ENCODE measurements around the gene NPLOC4. TPM values are rescaled to one million over a fixed set of nuclear protein-coding genes. Genes with fewer than 3 reads are reported as not detected.

Gene NPLOC4
- total and polyA plus RNA-seq, 2 of the 8 experiments (the other 6 are each of a cell fraction or from before 2014, with no cell fraction given) = 70.7 to 92.7 TPM

- no peak within 1 kb of the TSS for H4K5ac ChIP-seq (ENCODE audit: insufficient read length, low read depth, low read length)
- CTCF ChIA-PET (ENCODE audit: partially characterized antibody) = interaction anchor here (0.7 to 2.1 kb wide), 4 partner anchors 9 to 19 kb away, joined by 3 to 7 read pairs (median 4); no protein-coding TSS in a partner anchor
- H3K4me1 ChIP-seq (replicated peaks in 1 of 4; ENCODE audit: control insufficient read depth in 3 of 4, insufficient read depth in 4 of 4, low read length in 3 of 4) = peaks cover 0 to 10% (median 7%) of the 10 kb centered on the region in 4 experiments; a peak in 6 of 7 replicates
- H3K23ac ChIP-seq (ENCODE audit: insufficient read length) = no peak within 1 kb of the TSS
- H3K4me2 ChIP-seq (ENCODE audit: insufficient read depth in 1 of 2, low read depth in 2 of 2, low read length in 2 of 2) = no peak within 1 kb of the TSS
- 0 out of 2 replicates have a peak within 1 kb of the TSS, but pooled peaks have one; percentile 39 for H2BK12ac ChIP-seq (ENCODE audit: low read depth, low read length)
- no peak within 1 kb of the TSS for H2BK120ac ChIP-seq (replicated peaks; ENCODE audit: low read depth, low read length)
- H3K27me3 ChIP-seq (replicated peaks in 1 of 4; ENCODE audit: control insufficient read depth in 3 of 4, extremely low read depth in 1 of 4, insufficient read depth in 3 of 4, low read length in 3 of 4) = no peaks in the 10 kb centered on the region
- no peaks in the 10 kb centered on the region for H3K79me2 ChIP-seq (ENCODE audit: control insufficient read depth in 1 of 2, insufficient read depth in 2 of 2, low read length in 2 of 2)
- H3K9ac ChIP-seq (replicated peaks in 1 of 4; ENCODE audit: extremely low read depth in 1 of 4, low read depth in 3 of 4, low read length in 3 of 4) = peak within 1 kb of the TSS in 1 of 4 experiments; percentile 30; a peak in 1 of 7 replicates
- peak within 1 kb of the TSS; percentile 54 for H4K91ac ChIP-seq (replicated peaks; ENCODE audit: insufficient read length, low read length)
- H2BK5ac ChIP-seq (ENCODE audit: low read depth, low read length) = no peak within 1 kb of the TSS
- H3K9me3 ChIP-seq (ENCODE audit: insufficient read depth in 2 of 2, low read depth in 1 of 2, low read length in 1 of 2) = no peaks in the 10 kb centered on the region
- WGBS, 2 experiments (ENCODE audit: extremely low coverage in 1 of 2, insufficient coverage in 1 of 2, insufficient read length in 1 of 2, insufficient replicate concordance in 2 of 2, low coverage in 1 of 2, low lambda C conversion rate in 2 of 2, missing lambda C conversion rate in 1 of 2) = 89% methylated on average over 15 of the region's 15 CpGs; no CpG with 5 or more reads in 1 of the 2 experiments
- DNase-seq (ENCODE audit: low read depth in 1 of 2, low spot score in 2 of 2) (no peak), FAIRE-seq (no peak)
- no peak within 1 kb of the TSS for H3K4ac ChIP-seq (replicated peaks; ENCODE audit: insufficient read length, low read depth, low read length)
- no peaks in the 10 kb centered on the region for H3K23me2 ChIP-seq (ENCODE audit: low read depth, low read length)
- H3K18ac ChIP-seq (ENCODE audit: extremely low read depth, low read length) = no peak within 1 kb of the TSS
- H3K14ac ChIP-seq (ENCODE audit: insufficient read length) = no peak within 1 kb of the TSS
- H3K79me1 ChIP-seq (ENCODE audit: low read depth, low read length) = peaks cover 3% of the 10 kb centered on the region; the same call in 1 of the 2 replicates
- H3K4me3 ChIP-seq (ENCODE audit: extremely low read depth in 1 of 4, insufficient read depth in 2 of 4, low read depth in 3 of 4, low read length in 4 of 4) = no peak within 1 kb of the TSS
- no peak within 1 kb of the TSS for H3K27ac ChIP-seq (ENCODE audit: low read depth, low read length)
- H2AK5ac ChIP-seq (ENCODE audit: low read depth, low read length) = no peak within 1 kb of the TSS
- H2BK20ac ChIP-seq (ENCODE audit: low read length) = 0 out of 2 replicates have a peak within 1 kb of the TSS, but pooled peaks have one; percentile 7
- peak within 1 kb of the TSS; percentile 72; the same call in 1 of the 2 replicates for H2BK15ac ChIP-seq (ENCODE audit: low read length)
- no peaks in the 10 kb centered on the region for H3K36me3 ChIP-seq (ENCODE audit: control insufficient read depth in 2 of 4, insufficient read depth in 4 of 4, low read length in 3 of 4)
- H2AFZ ChIP-seq (ENCODE audit: low read length) = no peak within 1 kb of the TSS
- POLR2A ChIA-PET (ENCODE audit: partially characterized antibody) = interaction anchor here (1.0 to 3.7 kb wide), 7 partner anchors 9 to 47 kb away, joined by 3 to 17 read pairs (median 4); partner anchors contain the start of genes CCDC137, MRPL12 and OXLD1
- no peak within 1 kb of the TSS for H3K56ac ChIP-seq (replicated peaks; ENCODE audit: insufficient read length, low read depth, low read length)
- no peaks in the 10 kb centered on the region for H4K20me1 ChIP-seq (replicated peaks in 1 of 2; ENCODE audit: control insufficient read depth in 1 of 2, insufficient read depth in 2 of 2, low read length in 2 of 2)
- peak within 1 kb of the TSS; percentile 68 for H4K8ac ChIP-seq (ENCODE audit: extremely low read depth, insufficient read depth, low read length)
- no peak for TF ChIP-seq RNF2 (IDR thresholded peaks at IDR 0.05; ENCODE audit: borderline replicate concordance, low read depth, low read length, missing control alignments, poor library complexity, severe bottlenecking)
- TF ChIP-seq POLR2A (IDR thresholded peaks at IDR 0.05; ENCODE audit: control extremely low read depth in 1 of 2, low read depth in 2 of 2, low read length in 2 of 2) = no peak
- TF ChIP-seq POU5F1 (IDR thresholded peaks at IDR 0.05; ENCODE audit: low read depth, low read length) = no peak
- TF ChIP-seq CHD2 (IDR thresholded peaks at IDR 0.05; ENCODE audit: low read length) = no peak
- TF ChIP-seq RFX5 (IDR thresholded peaks at IDR 0.05; ENCODE audit: borderline replicate concordance, low read depth, low read length) = no peak
- no peak for TF ChIP-seq BACH1 (IDR thresholded peaks at IDR 0.05; ENCODE audit: low read length)
- TF ChIP-seq SIN3A (conservative IDR thresholded peaks at IDR 0.05 in 1 of 2, IDR thresholded peaks at IDR 0.05 in 1 of 2; ENCODE audit: low read depth in 1 of 2, low read length in 2 of 2) = no peak
- TF ChIP-seq SAP30 (IDR thresholded peaks at IDR 0.05; ENCODE audit: insufficient read depth, insufficient replicate concordance, low read length) = no peak
- no peak for TF ChIP-seq ZNF274 (IDR thresholded peaks at IDR 0.05; ENCODE audit: borderline replicate concordance, extremely low read depth, low read length)
- no peak for TF ChIP-seq ATF2 (IDR thresholded peaks at IDR 0.05; ENCODE audit: low read length)
These were observed 19.3 kb upstream of the NPLOC4 start, which contains the start of gene PDE6G for GRCh38 chr17:81656118-81656743. TSS of gene PDE6G (minus strand) at chr17:81656542. CDS start at chr17:81653305, 3,237 bp downstream.

Data from H1 (cell line).